ENCODE results near the gene GCHFR.

- TF ChIP-seq CTCF (conservative IDR thresholded peaks at IDR 0.05; ENCODE audit: low read depth, low read length) (no peak), SMC3 (IDR thresholded peaks at IDR 0.05; ENCODE audit: low read depth, low read length) (no peak), USF2 (IDR thresholded peaks at IDR 0.05; ENCODE audit: low read depth, low read length) (no peak), RFX5 (IDR thresholded peaks at IDR 0.05; ENCODE audit: low read depth, low read length) (no peak), BHLHE40 (IDR thresholded peaks at IDR 0.05; ENCODE audit: low read depth, low read length) (no peak)
Measured at GRCh38 chr15:40815042-40815698, 51.3 kb downstream of the GCHFR start.

Measured in IMR-90 (cell line).